Measurements from ENCODE around the gene ELANE.

Gene ELANE

DNA sequence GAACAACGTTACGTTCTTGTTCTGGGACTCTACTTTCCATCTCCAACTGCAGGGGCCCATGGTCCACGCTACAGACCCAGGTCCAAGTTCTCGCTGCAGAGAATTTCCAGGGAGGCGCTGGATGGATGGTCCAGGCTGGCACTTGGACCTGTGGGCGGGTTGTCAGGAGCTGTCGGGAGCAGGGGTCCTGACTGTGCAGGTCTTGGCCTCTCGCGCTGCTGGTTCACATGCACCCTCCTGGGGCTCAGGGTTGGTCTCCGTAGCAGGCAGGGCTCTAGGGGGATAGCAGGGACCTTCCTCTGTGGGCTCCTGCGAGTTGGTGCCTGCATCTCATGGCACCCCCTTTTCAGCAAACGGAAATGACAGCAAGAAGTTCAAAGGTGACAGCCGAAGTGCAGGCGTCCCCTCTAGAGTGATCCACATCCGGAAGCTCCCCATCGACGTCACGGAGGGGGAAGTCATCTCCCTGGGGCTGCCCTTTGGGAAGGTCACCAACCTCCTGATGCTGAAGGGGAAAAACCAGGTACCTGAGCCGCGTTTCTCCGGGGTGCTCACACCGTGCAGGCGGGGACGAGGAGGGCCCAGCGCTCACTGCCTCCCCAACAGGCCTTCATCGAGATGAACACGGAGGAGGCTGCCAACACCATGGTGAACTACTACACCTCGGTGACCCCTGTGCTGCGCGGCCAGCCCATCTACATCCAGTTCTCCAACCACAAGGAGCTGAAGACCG is 48.3 kb upstream of the ELANE start:
- H3K18ac ChIP-seq (ENCODE audit: low read depth in 1 of 2, low read length in 2 of 2) = no peak overlapping the region
- no peak overlapping the region for H2AK5ac ChIP-seq (ENCODE audit: low read length, severe bottlenecking)
- no peak overlapping the region for H4K8ac ChIP-seq (ENCODE audit: low read length)
- H3K9ac ChIP-seq (ENCODE audit: low read length) = no peak overlapping the region
- H3K4me3 ChIP-seq (ENCODE audit: insufficient read depth in 1 of 2, low read depth in 1 of 2, low read length in 2 of 2) = no peak overlapping the region
- H4K91ac ChIP-seq (ENCODE audit: low read length) = no peak overlapping the region
- no peak overlapping the region for H3K23ac ChIP-seq (ENCODE audit: low read length in 2 of 2)
- H2BK12ac ChIP-seq (ENCODE audit: low read length in 2 of 2) = no peak overlapping the region
- 95% methylated on average over 31 of the region's 31 CpGs for WGBS
- peaks cover 59 to 96% of the 10 kb centered on the region in 2 experiments for H3K36me3 ChIP-seq (ENCODE audit: control insufficient read depth in 1 of 2, insufficient read depth in 2 of 2, low read depth in 1 of 2, low read length in 2 of 2)
- H2BK120ac ChIP-seq (ENCODE audit: low read depth, low read length) = no peak overlapping the region
- H2BK5ac ChIP-seq (ENCODE audit: low read depth, low read length, poor library complexity, severe bottlenecking) = no peak overlapping the region
- H3K14ac ChIP-seq (ENCODE audit: low read length in 2 of 2) = no peak overlapping the region
- H3K79me1 ChIP-seq (replicated peaks; ENCODE audit: low read length, poor library complexity, severe bottlenecking) = no peaks in the 10 kb centered on the region
- H2BK15ac ChIP-seq (ENCODE audit: low read depth, poor library complexity, severe bottlenecking) = no peak overlapping the region
- no peak overlapping the region for H2AFZ ChIP-seq (ENCODE audit: low read depth, low read length)
- DNase-seq = no peak
- H3K27ac ChIP-seq (ENCODE audit: low read length, poor library complexity, severe bottlenecking) = no peak overlapping the region
- peaks cover 45% of the 10 kb centered on the region for H3K4me1 ChIP-seq (ENCODE audit: control insufficient read depth, insufficient read depth, low read depth, low read length)
- H3K9me3 ChIP-seq (ENCODE audit: control insufficient read depth, low read length) = no peaks in the 10 kb centered on the region
- H3K4ac ChIP-seq (ENCODE audit: low read depth in 1 of 2, low read length in 2 of 2) = no peak overlapping the region
- no peak overlapping the region for H3K4me2 ChIP-seq (ENCODE audit: low read length, poor library complexity, severe bottlenecking)
- no peaks in the 10 kb centered on the region for H3K27me3 ChIP-seq (ENCODE audit: control insufficient read depth in 1 of 2, insufficient read depth in 1 of 2, low read length in 2 of 2)

- Histone ChIP-seq H3K27ac (ENCODE audit: low read length, poor library complexity, severe bottlenecking) (no peak overlapping the region), H3K4me1 (ENCODE audit: control insufficient read depth, insufficient read depth, low read depth, low read length) (peaks cover 45% of the 10 kb centered on the region)
- 96% methylated on average over 53 of the region's 53 CpGs for WGBS
Observed at GRCh38 chr19:804419-805165, 47.5 kb upstream of the ELANE start.

GRCh38 chr19:805166-805551 is 46.9 kb upstream of the ELANE start:
- Histone ChIP-seq H3K36me3 (ENCODE audit: control insufficient read depth in 1 of 2, insufficient read depth in 2 of 2, low read depth in 1 of 2, low read length in 2 of 2) (peaks cover 71 to 99% of the 10 kb centered on the region in 2 experiments), H3K79me1 (replicated peaks; ENCODE audit: low read length, poor library complexity, severe bottlenecking) (no peaks in the 10 kb centered on the region), H2BK15ac (ENCODE audit: low read depth, poor library complexity, severe bottlenecking) (no peak overlapping the region), H3K9me3 (ENCODE audit: control insufficient read depth, low read length) (no peaks in the 10 kb centered on the region), H2BK12ac (ENCODE audit: low read length in 2 of 2) (no peak overlapping the region), H2BK5ac (ENCODE audit: low read depth, low read length, poor library complexity, severe bottlenecking) (no peak overlapping the region), H3K27me3 (ENCODE audit: control insufficient read depth in 1 of 2, insufficient read depth in 1 of 2, low read length in 2 of 2) (no peaks in the 10 kb centered on the region), H3K4me2 (ENCODE audit: low read length, poor library complexity, severe bottlenecking) (no peak overlapping the region), H3K14ac (ENCODE audit: low read length in 2 of 2) (no peak overlapping the region), H2BK120ac (ENCODE audit: low read depth, low read length) (no peak overlapping the region), H2AFZ (ENCODE audit: low read depth, low read length) (no peak overlapping the region), H3K27ac (ENCODE audit: low read length, poor library complexity, severe bottlenecking) (no peak overlapping the region), H3K9ac (ENCODE audit: low read length) (no peak overlapping the region), H3K4ac (ENCODE audit: low read depth in 1 of 2, low read length in 2 of 2) (no peak overlapping the region), H3K4me3 (ENCODE audit: insufficient read depth in 1 of 2, low read depth in 1 of 2, low read length in 2 of 2) (no peak overlapping the region), H3K18ac (ENCODE audit: low read depth in 1 of 2, low read length in 2 of 2) (no peak overlapping the region), H3K4me1 (ENCODE audit: control insufficient read depth, insufficient read depth, low read depth, low read length) (peaks cover 43% of the 10 kb centered on the region), H3K23ac (ENCODE audit: low read length in 2 of 2) (no peak overlapping the region), H4K91ac (ENCODE audit: low read length) (no peak overlapping the region), H4K8ac (ENCODE audit: low read length) (no peak overlapping the region), H2AK5ac (ENCODE audit: low read length, severe bottlenecking) (no peak overlapping the region)
- 95% methylated on average over 33 of the region's 33 CpGs for WGBS
- DNase-seq = no peak

More at GRCh38 chr19:804419-805165, 47.5 kb upstream of the ELANE start:
- Histone ChIP-seq H4K8ac (ENCODE audit: low read length) (no peak overlapping the region), H3K4ac (ENCODE audit: low read depth in 1 of 2, low read length in 2 of 2) (no peak overlapping the region), H2BK12ac (ENCODE audit: low read length in 2 of 2) (no peak overlapping the region), H2BK5ac (ENCODE audit: low read depth, low read length, poor library complexity, severe bottlenecking) (no peak overlapping the region), H3K4me3 (ENCODE audit: insufficient read depth in 1 of 2, low read depth in 1 of 2, low read length in 2 of 2) (no peak overlapping the region), H3K27me3 (ENCODE audit: control insufficient read depth in 1 of 2, insufficient read depth in 1 of 2, low read length in 2 of 2) (no peaks in the 10 kb centered on the region), H2AFZ (ENCODE audit: low read depth, low read length) (no peak overlapping the region), H3K4me2 (ENCODE audit: low read length, poor library complexity, severe bottlenecking) (no peak overlapping the region), H3K79me1 (replicated peaks; ENCODE audit: low read length, poor library complexity, severe bottlenecking) (no peaks in the 10 kb centered on the region), H4K91ac (ENCODE audit: low read length) (no peak overlapping the region), H3K9ac (ENCODE audit: low read length) (no peak overlapping the region), H2BK15ac (ENCODE audit: low read depth, poor library complexity, severe bottlenecking) (no peak overlapping the region), H3K9me3 (ENCODE audit: control insufficient read depth, low read length) (no peaks in the 10 kb centered on the region), H3K18ac (ENCODE audit: low read depth in 1 of 2, low read length in 2 of 2) (no peak overlapping the region), H2AK5ac (ENCODE audit: low read length, severe bottlenecking) (no peak overlapping the region), H3K23ac (ENCODE audit: low read length in 2 of 2) (no peak overlapping the region), H3K36me3 (ENCODE audit: control insufficient read depth in 1 of 2, insufficient read depth in 2 of 2, low read depth in 1 of 2, low read length in 2 of 2) (peaks cover 67 to 96% of the 10 kb centered on the region in 2 experiments), H2BK120ac (ENCODE audit: low read depth, low read length) (no peak overlapping the region), H3K14ac (ENCODE audit: low read length in 2 of 2) (no peak overlapping the region)
- DNase-seq = no peak

Data from mesenchymal stem cell (in vitro differentiated cells and primary cell).